GM10266 (cell line): ENCODE results near the gene SYTL5.

Experiments used
- DNase-seq: peaks from one replicate; pipeline ENCODE4 v3.0.0; 2012; ENCODE audit errors: extremely low spot score
- CTCF ChIP-seq: IDR thresholded peaks from 2 replicates; pipeline ENCODE4 v1.5.1; 2012; ENCODE audit warnings: mild to moderate bottlenecking, low read depth; ENCODE audit not compliant: control insufficient read depth, insufficient read depth; ENCODE audit errors: missing control alignments

SYTL5 gene

GRCh38 chrX:38103857-38104812, 97.8 kb downstream of the SYTL5 start:
- TF ChIP-seq CTCF: no peak
- peak; percentile 1 for DNase-seq

- DNase-seq: no peak
- TF ChIP-seq CTCF: no peak
Measured at GRCh38 chrX:38105216-38105725, 98.9 kb downstream of the SYTL5 start.

GRCh38 chrX:38106991-38107655, 100.8 kb downstream of the SYTL5 start:
- no peak for DNase-seq
- TF ChIP-seq CTCF: no peak

GRCh38 chrX:38108364-38108763, 102.0 kb downstream of the SYTL5 start:
- no peak for TF ChIP-seq CTCF
- DNase-seq: no peak

- no peak for TF ChIP-seq CTCF
- no peak for DNase-seq
Measured at GRCh38 chrX:38109042-38109898, 102.9 kb downstream of the SYTL5 start.

- no peak for DNase-seq
- no peak for TF ChIP-seq CTCF
Measured at GRCh38 chrX:38110231-38110630, 103.9 kb downstream of the SYTL5 start.
